ENCODE results near the gene KCNH8.

DNA sequence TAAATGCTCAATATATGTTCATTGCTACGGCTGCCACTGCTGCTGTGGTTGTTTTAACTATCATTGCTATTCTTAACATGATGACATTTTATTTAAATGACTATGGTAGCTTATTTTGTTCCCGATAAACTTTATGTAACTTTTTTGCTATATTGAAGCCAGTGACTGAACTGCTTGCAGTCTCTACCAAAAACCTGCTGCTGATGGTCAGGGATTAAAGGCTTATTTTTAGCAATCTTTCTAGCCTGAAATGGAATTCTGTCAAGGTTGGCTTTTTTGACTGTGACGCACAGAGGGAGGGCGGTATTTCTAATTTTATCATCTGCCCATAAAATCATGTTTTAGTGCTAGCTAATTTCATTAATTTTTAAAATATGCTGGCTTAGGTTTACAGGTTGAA, 271.8 kb downstream of the KCNH8 start:
- TF ChIP-seq, protein P1, sequence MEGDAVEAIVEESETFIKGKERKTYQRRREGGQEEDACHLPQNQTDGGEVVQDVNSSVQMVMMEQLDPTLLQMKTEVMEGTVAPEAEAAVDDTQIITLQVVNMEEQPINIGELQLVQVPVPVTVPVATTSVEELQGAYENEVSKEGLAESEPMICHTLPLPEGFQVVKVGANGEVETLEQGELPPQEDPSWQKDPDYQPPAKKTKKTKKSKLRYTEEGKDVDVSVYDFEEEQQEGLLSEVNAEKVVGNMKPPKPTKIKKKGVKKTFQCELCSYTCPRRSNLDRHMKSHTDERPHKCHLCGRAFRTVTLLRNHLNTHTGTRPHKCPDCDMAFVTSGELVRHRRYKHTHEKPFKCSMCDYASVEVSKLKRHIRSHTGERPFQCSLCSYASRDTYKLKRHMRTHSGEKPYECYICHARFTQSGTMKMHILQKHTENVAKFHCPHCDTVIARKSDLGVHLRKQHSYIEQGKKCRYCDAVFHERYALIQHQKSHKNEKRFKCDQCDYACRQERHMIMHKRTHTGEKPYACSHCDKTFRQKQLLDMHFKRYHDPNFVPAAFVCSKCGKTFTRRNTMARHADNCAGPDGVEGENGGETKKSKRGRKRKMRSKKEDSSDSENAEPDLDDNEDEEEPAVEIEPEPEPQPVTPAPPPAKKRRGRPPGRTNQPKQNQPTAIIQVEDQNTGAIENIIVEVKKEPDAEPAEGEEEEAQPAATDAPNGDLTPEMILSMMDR (IDR thresholded peaks at IDR 0.05): no peak
- TF ChIP-seq POLR2A (IDR thresholded peaks at IDR 0.05) (no peak), EP300 (IDR thresholded peaks at IDR 0.05; ENCODE audit: low read depth) (no peak), POLR2AphosphoS5 (IDR thresholded peaks at IDR 0.05) (no peak)
